Measurements from ENCODE around the gene PCBP3. TPM values are rescaled to one million over a fixed set of nuclear protein-coding genes. Genes with fewer than 3 reads are reported as not detected.

Gene PCBP3
- total RNA-seq, 1 donor from 2014 or later, result 5.5 TPM

GRCh38 chr21:45982758-45983648 lies 339.5 kb downstream of the PCBP3 start:
- no peak for DNase-seq

GRCh38 chr21:45983649-45983965 lies 340.1 kb downstream of the PCBP3 start:
- DNase-seq, result no peak

DNA sequence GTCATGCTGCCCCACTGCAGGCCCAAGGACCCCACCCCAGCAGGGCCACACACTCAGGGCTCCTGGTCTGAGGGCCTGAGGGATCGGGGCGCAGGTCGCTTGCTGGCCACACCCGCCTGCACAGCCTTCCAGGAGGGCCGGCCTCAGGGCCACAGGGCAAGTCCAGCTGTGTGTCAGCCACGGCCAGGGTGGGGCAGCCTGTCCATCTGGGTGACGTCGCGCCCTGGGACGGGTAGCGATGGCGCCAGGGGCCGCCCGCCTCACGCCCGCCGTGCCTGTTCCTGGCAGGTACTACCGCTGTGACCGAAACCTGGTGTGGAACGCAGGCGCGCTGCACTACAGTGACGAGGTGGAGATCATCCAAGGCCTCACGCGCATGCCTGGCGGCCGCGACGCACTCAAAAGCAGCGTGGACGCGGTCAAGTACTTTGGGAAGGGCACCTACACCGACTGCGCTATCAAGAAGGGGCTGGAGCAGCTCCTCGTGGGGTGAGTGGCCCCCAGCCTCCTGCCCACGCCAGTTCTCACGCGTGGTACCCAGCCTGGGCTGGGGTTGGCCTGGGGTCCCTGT lies 340.5 kb downstream of the PCBP3 start:
- no peak for DNase-seq

GRCh38 chr21:45984584-45985095 lies 341.1 kb downstream of the PCBP3 start:
- DNase-seq, result no peak

DNA sequence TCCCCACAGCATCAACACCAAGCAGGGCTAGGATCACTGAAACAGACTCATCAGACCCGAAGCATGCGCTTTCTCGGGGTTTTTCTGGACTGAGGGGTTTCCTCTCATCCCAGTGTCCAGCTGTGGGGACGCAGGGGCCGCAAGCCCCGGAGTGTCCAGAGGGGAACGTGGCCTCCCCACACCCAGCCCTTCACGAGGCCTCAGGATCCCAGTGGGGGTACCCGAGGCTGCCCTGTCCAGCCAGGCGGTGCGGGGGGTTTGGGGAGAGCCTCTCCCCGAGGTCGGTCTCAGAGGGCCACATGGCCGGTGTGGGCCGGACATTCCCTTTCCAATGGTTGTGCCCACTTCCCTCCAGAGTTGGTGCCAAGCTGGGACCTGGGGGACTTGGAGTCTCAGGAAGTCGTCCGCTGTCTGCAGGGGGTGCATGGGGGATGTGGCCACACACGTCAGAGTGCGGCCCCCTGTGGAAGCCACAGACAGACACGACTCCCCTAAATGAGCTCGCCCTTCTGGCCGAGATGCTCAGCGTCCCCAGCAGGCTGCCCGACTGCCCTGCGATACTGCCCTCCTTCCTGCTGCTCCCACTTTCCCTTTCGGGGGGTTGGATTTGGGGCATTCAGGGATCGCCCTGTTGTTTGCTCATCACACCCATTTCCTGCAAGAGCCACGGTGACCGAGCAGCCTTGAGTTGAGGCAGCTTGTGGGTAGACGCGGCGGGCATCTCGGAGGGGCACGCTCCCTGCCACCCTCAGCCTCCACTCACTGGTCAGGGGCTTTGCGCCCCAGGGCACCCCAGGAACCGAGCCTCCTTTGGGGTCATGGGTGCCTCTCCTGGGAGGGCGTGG lies 342.2 kb downstream of the PCBP3 start:
- DNase-seq, result no peak

DNA sequence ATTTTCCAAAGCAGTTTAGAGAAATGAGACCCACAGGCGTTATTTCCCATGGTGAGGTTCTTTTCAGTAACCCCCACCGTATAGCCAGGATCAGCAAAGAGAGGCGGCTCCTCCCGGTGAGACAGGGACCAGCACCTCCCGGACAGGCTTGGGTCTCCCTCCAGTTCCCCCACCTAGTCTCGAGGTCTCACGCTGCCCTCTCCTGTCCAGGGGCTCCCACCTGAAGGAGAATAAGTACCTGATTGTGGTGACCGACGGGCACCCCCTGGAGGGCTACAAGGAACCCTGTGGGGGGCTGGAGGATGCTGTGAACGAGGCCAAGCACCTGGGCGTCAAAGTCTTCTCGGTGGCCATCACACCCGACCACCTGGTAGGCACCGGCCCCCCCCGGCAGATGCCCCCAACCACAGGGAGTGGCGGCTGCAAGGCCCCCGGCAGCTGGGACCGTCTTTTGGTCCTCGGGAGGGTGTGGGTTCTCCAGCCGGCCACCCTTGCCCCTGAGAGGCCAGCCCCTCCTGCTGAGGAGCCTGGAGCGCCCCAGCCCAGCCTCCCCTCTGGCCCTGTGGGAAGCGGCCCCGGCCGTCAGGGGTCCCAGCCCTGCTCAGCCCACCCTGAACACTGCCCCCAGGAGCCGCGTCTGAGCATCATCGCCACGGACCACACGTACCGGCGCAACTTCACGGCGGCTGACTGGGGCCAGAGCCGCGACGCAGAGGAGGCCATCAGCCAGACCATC lies 343.0 kb downstream of the PCBP3 start:
- no peak for DNase-seq

DNA sequence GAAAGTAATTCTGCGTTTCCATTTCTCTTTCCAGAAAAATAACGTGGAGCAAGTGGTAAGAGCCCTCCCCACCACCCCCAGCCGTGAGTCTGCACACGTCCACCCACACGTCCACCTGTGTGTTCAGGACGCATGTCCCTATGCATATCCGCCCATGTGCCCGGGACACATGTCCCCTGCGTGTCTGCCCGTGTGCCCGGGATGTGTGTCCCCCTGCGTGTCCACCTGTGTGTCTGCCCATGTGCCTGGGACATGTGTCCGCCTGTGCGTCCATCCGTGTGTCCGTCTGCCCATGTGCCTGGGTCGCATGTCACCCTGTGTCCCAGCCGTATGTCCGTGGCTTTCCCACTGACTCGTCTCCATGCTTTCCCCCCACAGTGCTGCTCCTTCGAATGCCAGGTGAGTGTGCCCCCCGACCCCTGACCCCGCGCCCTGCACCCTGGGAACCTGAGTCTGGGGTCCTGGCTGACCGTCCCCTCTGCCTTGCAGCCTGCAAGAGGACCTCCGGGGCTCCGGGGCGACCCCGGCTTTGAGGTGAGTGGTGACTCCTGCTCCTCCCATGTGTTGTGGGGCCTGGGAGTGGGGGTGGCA lies 343.7 kb downstream of the PCBP3 start:
- no peak for DNase-seq

- DNase-seq, result no peak
Measured at GRCh38 chr21:45988366-45989347, 345.1 kb downstream of the PCBP3 start.

DNA sequence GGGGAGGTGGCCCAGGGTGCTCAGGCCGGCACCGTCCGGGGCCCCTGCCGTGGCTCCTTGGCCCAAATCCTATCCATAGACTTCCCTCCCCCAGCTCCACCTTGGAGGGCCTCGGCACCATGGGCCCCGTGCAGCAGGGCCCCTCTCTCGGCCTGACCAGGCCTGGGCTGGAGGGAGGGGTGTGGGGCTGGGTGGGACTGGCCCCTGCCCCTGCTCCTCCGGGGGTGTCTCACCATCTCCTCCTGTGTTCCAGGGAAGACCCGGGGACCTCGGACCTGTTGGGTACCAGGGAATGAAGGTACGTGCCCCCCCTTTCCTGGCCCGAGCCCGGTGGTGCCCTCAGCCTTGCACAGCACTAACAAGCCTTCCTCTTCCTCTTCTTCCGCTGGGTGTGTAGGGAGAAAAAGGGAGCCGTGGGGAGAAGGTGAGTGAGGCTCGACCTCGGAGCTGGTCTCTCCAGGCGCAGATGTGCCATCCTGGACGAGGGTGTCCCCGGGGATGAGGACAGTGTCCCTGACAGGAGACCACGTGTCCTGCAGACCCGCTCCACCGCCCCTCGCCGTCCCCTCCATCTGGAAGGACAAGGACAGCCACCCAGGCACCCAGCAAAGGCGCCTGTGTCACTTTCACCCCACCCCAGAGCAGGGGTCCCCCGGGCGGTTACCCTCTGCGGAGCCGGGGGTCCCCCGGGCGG lies 346.0 kb downstream of the PCBP3 start:
- no peak for DNase-seq

DNA sequence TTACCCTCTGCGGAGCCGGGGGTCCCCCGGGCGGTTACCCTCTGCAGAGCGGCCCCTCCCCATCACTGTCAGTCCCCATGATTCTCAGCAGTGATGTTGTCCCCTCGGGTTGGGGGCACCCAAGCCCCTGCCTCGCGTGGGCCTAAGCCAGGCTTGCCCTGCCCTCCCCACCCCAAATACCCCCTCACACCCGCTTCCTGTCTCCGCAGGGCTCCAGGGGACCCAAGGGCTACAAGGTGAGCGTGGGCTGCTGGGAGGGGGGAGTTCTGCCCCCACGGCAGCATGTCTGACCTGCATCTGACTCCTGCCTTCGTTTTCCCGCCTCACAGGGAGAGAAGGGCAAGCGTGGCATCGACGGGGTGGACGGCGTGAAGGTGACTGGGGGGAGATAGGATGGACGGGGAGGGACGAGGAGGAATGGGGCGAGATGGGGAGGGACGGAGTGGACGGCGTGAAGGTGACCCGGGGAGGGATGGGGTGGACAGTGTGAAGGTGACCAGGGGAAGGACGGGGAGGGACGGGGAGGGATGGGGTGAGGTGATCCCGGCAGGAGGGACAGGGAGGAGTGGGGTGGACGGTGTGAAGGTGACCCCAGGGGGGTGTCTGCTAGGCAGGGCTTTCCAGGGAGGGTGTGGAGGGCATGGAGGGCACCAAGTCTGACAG lies 346.7 kb downstream of the PCBP3 start:
- DNase-seq, result no peak

DNA sequence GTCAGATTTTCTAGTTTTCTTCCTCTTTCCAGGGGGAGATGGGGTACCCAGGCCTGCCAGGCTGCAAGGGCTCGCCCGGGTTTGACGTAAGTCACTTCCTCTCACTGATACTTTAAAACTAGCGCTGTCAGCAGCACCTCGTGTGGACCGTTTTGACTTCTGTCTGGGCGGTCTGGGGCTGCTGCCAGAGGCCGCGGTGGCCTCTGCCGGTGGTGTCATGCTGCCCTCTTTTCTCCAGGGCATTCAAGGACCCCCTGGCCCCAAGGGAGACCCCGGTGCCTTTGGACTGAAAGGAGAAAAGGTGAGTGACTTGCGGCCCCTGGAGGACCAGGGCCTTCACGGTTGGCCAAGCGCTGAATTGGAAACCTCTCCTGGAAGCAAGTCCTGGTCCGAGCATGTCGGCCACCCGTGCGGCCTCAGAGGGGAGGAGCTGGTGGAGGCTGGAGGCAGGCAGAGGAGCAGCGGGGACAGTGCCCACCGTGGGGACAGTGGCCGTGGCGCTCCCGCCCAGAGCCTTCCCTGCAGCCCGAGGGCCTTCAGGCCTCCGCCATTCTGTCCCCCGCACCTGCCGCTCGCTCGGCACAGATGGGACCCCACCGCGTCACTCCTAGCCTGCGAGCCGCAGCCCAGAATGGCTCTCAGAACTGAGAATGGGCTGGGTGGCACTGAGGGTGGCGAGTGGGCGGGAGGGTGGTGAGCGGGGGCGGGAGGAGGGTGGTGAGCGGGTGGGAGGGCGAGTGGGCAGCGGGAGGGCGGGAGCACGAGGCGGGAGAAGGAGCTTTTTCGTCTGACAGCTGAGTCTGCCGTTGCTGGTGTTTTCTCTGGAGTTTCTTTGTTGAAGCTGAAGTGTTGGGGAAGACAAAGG lies 347.4 kb downstream of the PCBP3 start:
- DNase-seq, result no peak

GRCh38 chr21:45991606-45992300 lies 348.2 kb downstream of the PCBP3 start:
- DNase-seq, result no peak

Other genes with a start within 250 kb of the PCBP3 start
- gene COL18A1, start 238.6 kb upstream of the PCBP3 start, total RNA-seq, result 15.4 TPM
- 10.8 TPM for gene SLC19A1, start 101.3 kb upstream of the PCBP3 start, total RNA-seq